Measurements from ENCODE around the gene AHNAK. TPM values are rescaled to one million over a fixed set of nuclear protein-coding genes. Genes with fewer than 3 reads are reported as not detected.

Gene AHNAK, protein sequence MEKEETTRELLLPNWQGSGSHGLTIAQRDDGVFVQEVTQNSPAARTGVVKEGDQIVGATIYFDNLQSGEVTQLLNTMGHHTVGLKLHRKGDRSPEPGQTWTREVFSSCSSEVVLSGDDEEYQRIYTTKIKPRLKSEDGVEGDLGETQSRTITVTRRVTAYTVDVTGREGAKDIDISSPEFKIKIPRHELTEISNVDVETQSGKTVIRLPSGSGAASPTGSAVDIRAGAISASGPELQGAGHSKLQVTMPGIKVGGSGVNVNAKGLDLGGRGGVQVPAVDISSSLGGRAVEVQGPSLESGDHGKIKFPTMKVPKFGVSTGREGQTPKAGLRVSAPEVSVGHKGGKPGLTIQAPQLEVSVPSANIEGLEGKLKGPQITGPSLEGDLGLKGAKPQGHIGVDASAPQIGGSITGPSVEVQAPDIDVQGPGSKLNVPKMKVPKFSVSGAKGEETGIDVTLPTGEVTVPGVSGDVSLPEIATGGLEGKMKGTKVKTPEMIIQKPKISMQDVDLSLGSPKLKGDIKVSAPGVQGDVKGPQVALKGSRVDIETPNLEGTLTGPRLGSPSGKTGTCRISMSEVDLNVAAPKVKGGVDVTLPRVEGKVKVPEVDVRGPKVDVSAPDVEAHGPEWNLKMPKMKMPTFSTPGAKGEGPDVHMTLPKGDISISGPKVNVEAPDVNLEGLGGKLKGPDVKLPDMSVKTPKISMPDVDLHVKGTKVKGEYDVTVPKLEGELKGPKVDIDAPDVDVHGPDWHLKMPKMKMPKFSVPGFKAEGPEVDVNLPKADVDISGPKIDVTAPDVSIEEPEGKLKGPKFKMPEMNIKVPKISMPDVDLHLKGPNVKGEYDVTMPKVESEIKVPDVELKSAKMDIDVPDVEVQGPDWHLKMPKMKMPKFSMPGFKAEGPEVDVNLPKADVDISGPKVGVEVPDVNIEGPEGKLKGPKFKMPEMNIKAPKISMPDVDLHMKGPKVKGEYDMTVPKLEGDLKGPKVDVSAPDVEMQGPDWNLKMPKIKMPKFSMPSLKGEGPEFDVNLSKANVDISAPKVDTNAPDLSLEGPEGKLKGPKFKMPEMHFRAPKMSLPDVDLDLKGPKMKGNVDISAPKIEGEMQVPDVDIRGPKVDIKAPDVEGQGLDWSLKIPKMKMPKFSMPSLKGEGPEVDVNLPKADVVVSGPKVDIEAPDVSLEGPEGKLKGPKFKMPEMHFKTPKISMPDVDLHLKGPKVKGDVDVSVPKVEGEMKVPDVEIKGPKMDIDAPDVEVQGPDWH (N-terminal part only)
- total RNA-seq (100 to 1,000 TPM; 437 to 636 TPM), polyA plus RNA-seq (ENCODE audit: insufficient read length in 6 of 6) (100 to 1,000 TPM; 176 to 256 (median 209) TPM)
- long read RNA-seq, donor 1, full-length matches to known transcripts = 37 of 37 reads
- long read RNA-seq, donor 1, partial matches to known transcripts = 0 of 37 reads
- long read RNA-seq, donor 1, other reads (novel, unspliced or antisense) = 0 of 37 reads
- long read RNA-seq, donor 2, full-length matches to known transcripts = 30 of 467 reads
- long read RNA-seq, donor 2, partial matches to known transcripts = 437 of 467 reads
- long read RNA-seq, donor 2, other reads (novel, unspliced or antisense) = 0 of 467 reads
- long read RNA-seq, donor 3, full-length matches to known transcripts = 13 of 13 reads
- long read RNA-seq, donor 3, partial matches to known transcripts = 0 of 13 reads
- long read RNA-seq, donor 3, other reads (novel, unspliced or antisense) = 0 of 13 reads
- long read RNA-seq, donor 4, full-length matches to known transcripts = 6 of 19 reads
- long read RNA-seq, donor 4, partial matches to known transcripts = 0 of 19 reads
- long read RNA-seq, donor 4, other reads (novel, unspliced or antisense) = 13 of 19 reads
- long read RNA-seq, donor 5, full-length matches to known transcripts = 33 of 33 reads
- long read RNA-seq, donor 5, partial matches to known transcripts = 0 of 33 reads
- long read RNA-seq, donor 5, other reads (novel, unspliced or antisense) = 0 of 33 reads
- long read RNA-seq, donor 6, full-length matches to known transcripts = 28 of 28 reads
- long read RNA-seq, donor 6, partial matches to known transcripts = 0 of 28 reads
- long read RNA-seq, donor 6, other reads (novel, unspliced or antisense) = 0 of 28 reads
- long read RNA-seq, donor 7, full-length matches to known transcripts = 8 of 8 reads
- long read RNA-seq, donor 7, partial matches to known transcripts = 0 of 8 reads
- long read RNA-seq, donor 7, other reads (novel, unspliced or antisense) = 0 of 8 reads
- long read RNA-seq, donor 8, full-length matches to known transcripts = 19 of 19 reads
- long read RNA-seq, donor 8, partial matches to known transcripts = 0 of 19 reads
- long read RNA-seq, donor 8, other reads (novel, unspliced or antisense) = 0 of 19 reads
- long read RNA-seq, donor 9 = 0 reads
- long read RNA-seq, donor 10, full-length matches to known transcripts = 35 of 48 reads
- long read RNA-seq, donor 10, partial matches to known transcripts = 0 of 48 reads
- long read RNA-seq, donor 10, other reads (novel, unspliced or antisense) = 13 of 48 reads
- long read RNA-seq, donor 11, full-length matches to known transcripts = 9 of 9 reads
- long read RNA-seq, donor 11, partial matches to known transcripts = 0 of 9 reads
- long read RNA-seq, donor 11, other reads (novel, unspliced or antisense) = 0 of 9 reads
- long read RNA-seq, donor 12, full-length matches to known transcripts = 19 of 19 reads
- long read RNA-seq, donor 12, partial matches to known transcripts = 0 of 19 reads
- long read RNA-seq, donor 12, other reads (novel, unspliced or antisense) = 0 of 19 reads

DNA sequence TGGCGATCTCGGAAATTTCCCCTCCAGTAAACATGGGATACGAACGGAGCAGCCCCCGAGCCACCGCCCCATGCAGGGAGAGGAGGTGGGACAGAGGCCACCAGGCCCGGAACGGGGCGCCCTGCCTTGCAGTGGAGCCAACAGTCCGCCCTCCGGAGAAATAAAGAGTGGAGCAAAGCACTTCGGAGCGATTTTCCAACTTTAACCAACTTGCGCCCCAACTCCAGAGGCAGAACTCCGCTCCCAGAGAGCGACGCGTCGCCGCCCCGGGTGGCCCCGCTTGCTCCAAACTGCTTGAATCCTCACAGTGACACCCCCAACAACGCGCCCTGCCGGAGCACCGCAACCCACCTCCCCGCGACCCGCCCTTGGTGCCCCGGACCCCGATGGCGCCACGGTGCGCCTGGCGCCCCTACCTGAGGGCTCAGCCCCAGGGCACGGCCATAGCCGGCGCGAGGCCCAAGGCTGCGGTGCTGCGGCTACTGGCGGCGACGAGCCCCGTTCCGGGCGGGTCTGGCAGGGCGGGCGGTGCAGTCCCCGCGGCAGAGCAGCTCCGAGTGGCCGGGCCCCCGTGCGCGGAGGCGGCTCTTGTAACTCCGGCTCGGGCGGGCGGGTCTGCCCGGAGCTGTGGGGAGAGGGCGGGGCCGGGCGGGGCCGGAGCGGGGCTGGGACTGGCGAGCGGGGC lies at the start of gene AHNAK:
TSS of gene AHNAK (minus strand) at position 563 of the 685 bp plus-strand sequence. CDS start 10,708 bp downstream, outside the sequence.
- H3K9me3 ChIP-seq = no peaks in the 10 kb centered on the region
- intact Hi-C loops (cut with DNase I) = no loop called here
- H3K27ac ChIP-seq = peak within 1 kb of the TSS; percentile 94 to 96
- ATAC-seq (peak; percentile 72), DNase-seq (peak in 3 of 4 donors; percentile 84 to 94 (median 87))
- TF ChIP-seq, protein P1, sequence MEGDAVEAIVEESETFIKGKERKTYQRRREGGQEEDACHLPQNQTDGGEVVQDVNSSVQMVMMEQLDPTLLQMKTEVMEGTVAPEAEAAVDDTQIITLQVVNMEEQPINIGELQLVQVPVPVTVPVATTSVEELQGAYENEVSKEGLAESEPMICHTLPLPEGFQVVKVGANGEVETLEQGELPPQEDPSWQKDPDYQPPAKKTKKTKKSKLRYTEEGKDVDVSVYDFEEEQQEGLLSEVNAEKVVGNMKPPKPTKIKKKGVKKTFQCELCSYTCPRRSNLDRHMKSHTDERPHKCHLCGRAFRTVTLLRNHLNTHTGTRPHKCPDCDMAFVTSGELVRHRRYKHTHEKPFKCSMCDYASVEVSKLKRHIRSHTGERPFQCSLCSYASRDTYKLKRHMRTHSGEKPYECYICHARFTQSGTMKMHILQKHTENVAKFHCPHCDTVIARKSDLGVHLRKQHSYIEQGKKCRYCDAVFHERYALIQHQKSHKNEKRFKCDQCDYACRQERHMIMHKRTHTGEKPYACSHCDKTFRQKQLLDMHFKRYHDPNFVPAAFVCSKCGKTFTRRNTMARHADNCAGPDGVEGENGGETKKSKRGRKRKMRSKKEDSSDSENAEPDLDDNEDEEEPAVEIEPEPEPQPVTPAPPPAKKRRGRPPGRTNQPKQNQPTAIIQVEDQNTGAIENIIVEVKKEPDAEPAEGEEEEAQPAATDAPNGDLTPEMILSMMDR (IDR thresholded peaks at IDR 0.05) = no peak
- H3K36me3 ChIP-seq = no peaks in the 10 kb centered on the region
- peaks cover 0 to 44% of the 10 kb centered on the region in 2 donors for H3K27me3 ChIP-seq
- H3K4me1 ChIP-seq = peaks cover 49 to 78% of the 10 kb centered on the region in 2 donors
- H3K4me3 ChIP-seq = peak within 1 kb of the TSS; percentile 83 to 95

DNA sequence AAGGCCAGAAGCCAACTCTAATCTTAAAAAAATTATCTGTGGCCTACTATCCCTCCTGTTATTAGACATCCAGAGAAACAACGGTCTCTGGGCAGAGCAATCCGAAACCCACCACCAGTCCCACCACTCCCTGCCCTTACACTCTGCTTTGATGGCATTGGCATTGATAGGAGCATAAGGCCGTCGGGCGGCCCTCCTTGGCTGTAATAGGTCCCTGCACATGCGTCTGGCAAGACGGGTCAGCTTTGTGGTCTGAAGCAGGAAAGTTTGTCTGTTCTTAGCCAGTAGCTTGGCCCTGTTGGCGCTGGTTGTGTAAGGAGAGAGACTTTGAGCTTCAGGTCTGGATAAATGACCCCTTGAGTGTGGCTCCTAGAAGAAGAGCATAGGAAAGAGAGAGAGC lies 48.5 kb upstream of the AHNAK start:
- DNase-seq = no peak
- ATAC-seq = no peak
- H3K4me3 ChIP-seq = no peak overlapping the region
- H3K36me3 ChIP-seq = peaks cover 0 to 58% of the 10 kb centered on the region in 2 donors
- intact Hi-C loops (cut with DNase I) = no loop called here
- H3K4me1 ChIP-seq = peaks cover 26 to 61% of the 10 kb centered on the region in 2 donors
- no peak overlapping the region for H3K27ac ChIP-seq
- H3K9me3 ChIP-seq = no peaks in the 10 kb centered on the region
- TF ChIP-seq, protein P1 (IDR thresholded peaks at IDR 0.05) = no peak
- H3K27me3 ChIP-seq = no peaks in the 10 kb centered on the region

DNA sequence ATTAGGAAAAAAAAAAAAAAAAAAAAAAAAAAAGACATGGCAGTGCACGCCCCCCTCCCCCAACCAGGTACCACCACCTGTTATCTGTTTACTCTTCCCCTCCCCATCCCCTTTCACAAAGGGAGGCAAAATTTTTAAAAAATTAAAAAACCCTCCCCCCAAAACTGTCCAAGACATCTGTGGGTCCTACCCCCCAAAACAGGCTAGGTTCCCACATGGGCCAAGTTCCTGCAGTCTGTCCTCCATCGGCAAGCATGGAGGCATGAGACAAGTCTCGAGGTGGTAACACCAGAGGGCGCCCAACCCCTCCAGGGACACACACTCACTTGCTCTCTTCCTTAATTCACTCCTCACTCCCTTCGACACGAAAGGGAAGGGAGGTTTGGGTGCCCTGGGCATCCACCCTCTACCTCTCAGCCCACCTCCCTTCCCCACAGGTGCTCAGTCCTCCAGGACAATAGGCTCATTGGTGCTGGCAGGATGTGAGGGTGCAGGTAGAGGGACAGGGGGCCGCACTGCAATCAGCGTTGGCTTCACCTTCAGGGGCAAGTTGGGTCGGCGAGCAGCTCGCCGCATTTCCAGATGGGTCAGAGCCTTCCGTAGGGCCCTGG lies 46.9 kb upstream of the AHNAK start:
- TF ChIP-seq, protein P1 (IDR thresholded peaks at IDR 0.05) = peak; percentile 41 to 55
- ATAC-seq (peak; percentile 42), DNase-seq (peak; percentile 39 to 89 (median 78))
- no peak overlapping the region for H3K27ac ChIP-seq
- H3K4me1 ChIP-seq = peaks cover 12 to 50% of the 10 kb centered on the region in 2 donors
- no peak overlapping the region for H3K4me3 ChIP-seq
- no peaks in the 10 kb centered on the region for H3K9me3 ChIP-seq
- H3K27me3 ChIP-seq = no peaks in the 10 kb centered on the region
- intact Hi-C loops (cut with DNase I) = no loop called here
- H3K36me3 ChIP-seq = peaks cover 0 to 53% of the 10 kb centered on the region in 2 donors

All from left lung (tissue), 14 donors.